ENCODE results near the gene MVB12B.

DNA sequence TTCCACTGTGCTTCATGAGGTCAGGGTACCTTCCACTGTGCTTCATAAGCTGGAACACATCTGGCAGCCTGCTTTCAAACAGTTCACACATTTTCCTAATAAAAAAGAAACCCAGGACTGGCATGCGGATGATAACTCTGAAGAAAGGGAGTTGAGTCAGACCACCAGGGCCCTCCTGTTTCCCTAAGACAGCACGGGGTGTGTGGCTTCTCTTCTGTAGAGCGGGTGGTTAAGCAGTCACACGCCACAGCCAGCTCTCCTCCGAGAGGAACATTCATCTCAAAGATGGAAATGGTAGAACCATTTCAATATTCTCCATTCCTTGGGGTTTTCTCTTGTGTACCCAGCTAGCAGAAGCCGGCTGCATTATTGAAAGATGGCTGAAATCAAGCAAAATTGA, 159.0 kb downstream of the MVB12B start:
- TF ChIP-seq, protein P1, sequence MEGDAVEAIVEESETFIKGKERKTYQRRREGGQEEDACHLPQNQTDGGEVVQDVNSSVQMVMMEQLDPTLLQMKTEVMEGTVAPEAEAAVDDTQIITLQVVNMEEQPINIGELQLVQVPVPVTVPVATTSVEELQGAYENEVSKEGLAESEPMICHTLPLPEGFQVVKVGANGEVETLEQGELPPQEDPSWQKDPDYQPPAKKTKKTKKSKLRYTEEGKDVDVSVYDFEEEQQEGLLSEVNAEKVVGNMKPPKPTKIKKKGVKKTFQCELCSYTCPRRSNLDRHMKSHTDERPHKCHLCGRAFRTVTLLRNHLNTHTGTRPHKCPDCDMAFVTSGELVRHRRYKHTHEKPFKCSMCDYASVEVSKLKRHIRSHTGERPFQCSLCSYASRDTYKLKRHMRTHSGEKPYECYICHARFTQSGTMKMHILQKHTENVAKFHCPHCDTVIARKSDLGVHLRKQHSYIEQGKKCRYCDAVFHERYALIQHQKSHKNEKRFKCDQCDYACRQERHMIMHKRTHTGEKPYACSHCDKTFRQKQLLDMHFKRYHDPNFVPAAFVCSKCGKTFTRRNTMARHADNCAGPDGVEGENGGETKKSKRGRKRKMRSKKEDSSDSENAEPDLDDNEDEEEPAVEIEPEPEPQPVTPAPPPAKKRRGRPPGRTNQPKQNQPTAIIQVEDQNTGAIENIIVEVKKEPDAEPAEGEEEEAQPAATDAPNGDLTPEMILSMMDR (IDR thresholded peaks at IDR 0.05) = no peak
- no peak for TF ChIP-seq POLR2A (IDR thresholded peaks at IDR 0.05)
- no peak for TF ChIP-seq POLR2AphosphoS5 (IDR thresholded peaks at IDR 0.05)
